GM12864 (cell line): Measurements from ENCODE around the gene AP1G1.

Experiments
- DNase-seq: peaks from one replicate; pipeline ENCODE4 v3.0.0-alpha.2; 2011; ENCODE audit warnings: low read depth
- H3K4me3 ChIP-seq: 2 replicates; pipeline ENCODE4 v1.5.1; 2011; ENCODE audit warnings: mild to moderate bottlenecking, low read depth, low read length, control low read depth
- CTCF ChIP-seq: IDR thresholded peaks from 2 replicates; pipeline ENCODE4 v1.5.1; 2011; ENCODE audit warnings: low read depth, mild to moderate bottlenecking, moderate library complexity, low read length, control low read depth, inconsistent platforms; ENCODE audit errors: missing control alignments

Gene AP1G1

GRCh38 chr16:71722801-71723536, 85.7 kb downstream of the AP1G1 start:
- TF ChIP-seq CTCF, result no peak
- DNase-seq, result peak; percentile 10
- H3K4me3 ChIP-seq, result peak overlapping the region; percentile 93

GRCh38 chr16:71721066-71721740, 87.4 kb downstream of the AP1G1 start:
- H3K4me3 ChIP-seq, result no peak overlapping the region
- no peak for DNase-seq
- no peak for TF ChIP-seq CTCF

- TF ChIP-seq CTCF, result no peak
- no peak for DNase-seq
- no peak overlapping the region for H3K4me3 ChIP-seq
These were observed 96.1 kb downstream of the AP1G1 start for GRCh38 chr16:71712501-71712900.

GRCh38 chr16:71711789-71712188, 96.8 kb downstream of the AP1G1 start:
- no peak overlapping the region for H3K4me3 ChIP-seq
- no peak for TF ChIP-seq CTCF

GRCh38 chr16:71709229-71709781, 99.3 kb downstream of the AP1G1 start:
- no peak overlapping the region for H3K4me3 ChIP-seq
- no peak for DNase-seq
- no peak for TF ChIP-seq CTCF

More at GRCh38 chr16:71711789-71712188, 96.8 kb downstream of the AP1G1 start:
- no peak for DNase-seq

GRCh38 chr16:71708696-71709095, 99.9 kb downstream of the AP1G1 start:
- H3K4me3 ChIP-seq, result no peak overlapping the region
- no peak for TF ChIP-seq CTCF
- DNase-seq, result no peak
